Fibroblast of mammary gland (primary cell): ENCODE data around the gene YTHDC1.
"Not testable (repeated sequence)": the region's sequence is repeated elsewhere in the genome, so short reads cannot be mapped to it uniquely, and the experiment has no call there.

Experiments
- DNase-seq: peaks from one replicate; pipeline ENCODE4 v3.0.0-alpha.2; 2010; ENCODE audit warnings: low read depth
- H3K4me3 ChIP-seq: 2 replicates; pipeline ENCODE4 v1.5.1; 2011; ENCODE audit warnings: low read depth, mild to moderate bottlenecking, low read length, moderate library complexity; ENCODE audit not compliant: control insufficient read depth
- TF ChIP-seq, protein P1 (sequence below): conservative IDR thresholded peaks from 2 replicates; pipeline ENCODE4 v1.5.1; 2011; ENCODE audit warnings: low read depth, low read length, inconsistent platforms; ENCODE audit not compliant: control insufficient read depth, insufficient read depth

YTHDC1 gene

DNA sequence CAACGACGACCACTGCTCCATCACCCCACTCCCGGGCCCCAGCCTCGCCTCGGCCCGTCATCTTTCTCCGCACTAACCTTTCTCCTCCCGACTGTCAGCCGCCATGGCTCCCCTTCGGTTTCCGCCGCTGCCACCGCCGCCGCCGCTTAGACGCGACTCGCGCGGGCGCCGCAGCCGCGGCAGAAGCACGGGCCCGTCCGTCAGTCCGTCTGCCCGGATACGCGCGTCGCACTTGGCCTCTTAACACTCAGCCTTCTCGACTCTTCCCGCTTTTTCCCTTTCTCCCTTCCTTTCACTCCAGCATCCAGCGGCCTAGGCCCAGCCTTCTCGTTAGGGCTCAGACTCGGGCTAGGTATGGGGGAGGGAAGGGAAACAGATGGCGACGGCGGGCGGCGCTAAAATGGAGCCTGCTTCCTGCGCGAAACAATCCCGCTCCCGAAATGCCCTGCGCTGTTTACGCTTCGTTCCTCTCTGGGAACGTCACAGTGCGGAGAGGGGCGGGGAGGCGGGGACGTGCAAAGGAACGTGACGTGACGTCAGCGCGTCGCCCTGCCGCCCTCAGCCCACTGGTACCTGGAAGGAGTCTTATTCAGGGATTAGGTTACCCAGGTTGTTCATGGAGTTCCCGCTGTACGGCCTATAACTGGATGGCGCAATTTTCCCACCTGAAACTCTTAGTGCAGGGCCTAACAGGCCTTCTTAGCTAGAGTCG is at the start of gene YTHDC1:
TSS of gene YTHDC1 (minus strand) at position 442 of the 712 bp plus-strand sequence. CDS start at position 105, 337 bp downstream.
- peak within 1 kb of the TSS; percentile 78 for H3K4me3 ChIP-seq
- TF ChIP-seq, protein P1, sequence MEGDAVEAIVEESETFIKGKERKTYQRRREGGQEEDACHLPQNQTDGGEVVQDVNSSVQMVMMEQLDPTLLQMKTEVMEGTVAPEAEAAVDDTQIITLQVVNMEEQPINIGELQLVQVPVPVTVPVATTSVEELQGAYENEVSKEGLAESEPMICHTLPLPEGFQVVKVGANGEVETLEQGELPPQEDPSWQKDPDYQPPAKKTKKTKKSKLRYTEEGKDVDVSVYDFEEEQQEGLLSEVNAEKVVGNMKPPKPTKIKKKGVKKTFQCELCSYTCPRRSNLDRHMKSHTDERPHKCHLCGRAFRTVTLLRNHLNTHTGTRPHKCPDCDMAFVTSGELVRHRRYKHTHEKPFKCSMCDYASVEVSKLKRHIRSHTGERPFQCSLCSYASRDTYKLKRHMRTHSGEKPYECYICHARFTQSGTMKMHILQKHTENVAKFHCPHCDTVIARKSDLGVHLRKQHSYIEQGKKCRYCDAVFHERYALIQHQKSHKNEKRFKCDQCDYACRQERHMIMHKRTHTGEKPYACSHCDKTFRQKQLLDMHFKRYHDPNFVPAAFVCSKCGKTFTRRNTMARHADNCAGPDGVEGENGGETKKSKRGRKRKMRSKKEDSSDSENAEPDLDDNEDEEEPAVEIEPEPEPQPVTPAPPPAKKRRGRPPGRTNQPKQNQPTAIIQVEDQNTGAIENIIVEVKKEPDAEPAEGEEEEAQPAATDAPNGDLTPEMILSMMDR = no peak
- DNase-seq = peak; percentile 94

DNA sequence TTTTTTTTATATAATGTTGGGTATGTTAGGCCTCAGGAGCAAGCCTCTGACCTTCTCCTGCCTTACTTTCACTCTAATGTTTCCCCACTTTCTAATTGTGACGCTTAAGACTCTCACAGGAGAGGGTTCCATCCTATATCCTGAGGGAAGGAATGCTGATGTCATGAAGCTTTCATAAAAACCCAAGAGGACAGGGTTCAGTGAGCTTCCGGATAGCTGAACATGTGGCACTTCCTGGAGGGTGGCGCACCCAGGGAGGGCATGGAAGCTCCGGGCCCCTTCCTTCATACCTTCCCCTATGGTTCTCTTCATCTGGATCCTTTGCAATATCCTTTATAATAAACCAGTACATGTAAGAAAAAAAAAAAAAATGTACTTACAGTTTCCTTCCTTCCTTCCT is 49.4 kb upstream of the YTHDC1 start:
- TF ChIP-seq, protein P1 = no peak
- DNase-seq = no peak
- no peak overlapping the region for H3K4me3 ChIP-seq

DNA sequence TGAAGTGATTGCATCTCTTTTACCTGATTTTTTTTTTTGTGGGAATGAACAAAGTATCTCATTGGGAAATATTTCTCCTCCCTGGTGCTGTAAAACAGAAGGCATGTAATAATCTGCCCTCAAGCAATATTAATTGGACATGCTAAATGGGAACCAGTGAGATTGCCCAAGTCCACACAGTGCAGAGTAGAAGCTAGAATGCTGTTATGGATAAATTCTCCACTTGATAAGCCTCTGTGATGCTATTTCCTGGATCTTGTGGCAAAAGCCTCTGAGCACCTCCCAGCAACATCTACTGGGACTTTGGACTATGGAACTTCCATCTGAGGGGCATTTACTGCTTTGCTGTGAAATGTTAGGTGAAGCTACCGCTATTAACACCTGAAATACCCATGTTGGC is 46.9 kb upstream of the YTHDC1 start:
- TF ChIP-seq, protein P1 = no peak
- no peak overlapping the region for H3K4me3 ChIP-seq
- DNase-seq = no peak

DNA sequence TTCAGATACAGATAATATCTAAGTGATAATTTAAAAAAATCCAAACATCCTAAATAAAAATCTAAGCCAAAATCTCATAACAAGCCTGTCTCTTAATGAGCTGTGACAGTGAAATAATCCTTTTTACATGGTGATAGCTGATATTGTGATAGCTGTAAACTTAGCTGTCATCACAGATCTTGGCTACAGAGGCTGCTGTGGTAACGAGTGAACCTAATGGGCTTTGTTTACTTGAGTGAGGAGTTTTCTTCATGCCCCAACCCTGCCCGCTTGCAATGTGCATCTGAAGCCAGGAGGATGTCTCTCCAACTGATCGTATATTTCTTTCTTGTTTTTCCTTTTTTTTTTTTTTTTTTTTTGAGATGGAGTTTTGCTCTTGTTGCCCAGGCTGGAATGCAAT is 41.5 kb upstream of the YTHDC1 start:
- H3K4me3 ChIP-seq = no peak overlapping the region
- TF ChIP-seq, protein P1 = no peak
- no peak for DNase-seq

DNA sequence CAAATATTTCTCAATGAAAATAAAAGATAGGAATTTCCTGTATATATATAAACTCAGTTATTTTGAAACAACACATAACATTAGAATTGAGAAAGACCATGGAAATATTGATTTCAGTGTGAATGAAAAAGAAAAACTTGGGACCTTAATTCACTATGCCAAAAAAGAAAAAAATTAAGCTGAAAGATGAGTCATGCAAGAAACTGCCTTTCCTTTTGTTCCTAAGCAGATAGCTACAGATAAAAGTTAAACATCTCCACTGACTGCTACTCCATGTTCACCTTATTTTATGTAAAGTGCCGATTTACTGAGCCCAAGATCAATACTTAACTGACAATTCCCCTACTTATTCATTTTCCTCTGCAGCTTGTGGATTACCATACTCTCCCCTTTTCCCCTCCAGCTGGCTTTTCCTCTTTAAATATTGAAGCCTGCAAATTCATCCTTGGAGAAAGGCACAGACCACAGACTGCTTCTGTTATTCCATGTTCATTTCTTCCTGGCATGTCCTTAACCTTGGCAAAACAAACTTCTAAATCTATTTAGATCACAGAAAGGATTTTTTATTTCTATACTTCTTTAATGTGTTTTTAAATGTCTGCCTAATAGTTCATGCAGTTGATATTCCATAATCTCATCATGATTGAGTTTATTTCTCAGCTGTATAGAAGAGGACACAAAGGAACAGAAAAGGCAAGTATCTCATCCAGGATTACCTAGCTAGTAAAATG is 40.5 kb upstream of the YTHDC1 start:
- H3K4me3 ChIP-seq = no peak overlapping the region
- no peak for DNase-seq
- TF ChIP-seq, protein P1 = no peak

DNA sequence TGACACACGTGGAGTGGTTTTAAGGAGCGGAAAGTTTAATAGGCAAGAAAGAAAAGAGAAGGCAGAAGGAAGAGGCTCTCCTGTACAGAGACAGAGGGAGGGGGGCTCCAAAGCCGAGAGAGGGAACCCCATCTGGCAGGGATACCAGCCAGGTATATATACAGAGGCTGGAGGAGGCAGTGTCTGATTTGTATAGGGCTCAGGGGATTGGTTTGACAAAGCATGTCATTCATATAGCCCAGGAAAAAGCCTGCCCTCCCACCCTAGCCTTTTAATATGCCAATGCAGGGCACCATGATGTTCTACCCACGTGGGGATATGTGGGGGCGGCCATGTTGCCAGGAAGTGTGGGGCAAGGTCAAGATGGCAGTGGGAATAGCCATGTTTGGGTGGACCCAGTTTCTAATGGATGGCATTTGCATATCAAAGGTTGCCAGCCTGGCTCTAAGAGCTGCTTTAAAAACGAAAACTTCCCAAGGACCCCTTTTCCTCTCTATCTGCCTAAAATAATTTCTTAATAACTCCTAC is 39.6 kb upstream of the YTHDC1 start:
- not testable (repeated sequence) for H3K4me3 ChIP-seq, DNase-seq

DNA sequence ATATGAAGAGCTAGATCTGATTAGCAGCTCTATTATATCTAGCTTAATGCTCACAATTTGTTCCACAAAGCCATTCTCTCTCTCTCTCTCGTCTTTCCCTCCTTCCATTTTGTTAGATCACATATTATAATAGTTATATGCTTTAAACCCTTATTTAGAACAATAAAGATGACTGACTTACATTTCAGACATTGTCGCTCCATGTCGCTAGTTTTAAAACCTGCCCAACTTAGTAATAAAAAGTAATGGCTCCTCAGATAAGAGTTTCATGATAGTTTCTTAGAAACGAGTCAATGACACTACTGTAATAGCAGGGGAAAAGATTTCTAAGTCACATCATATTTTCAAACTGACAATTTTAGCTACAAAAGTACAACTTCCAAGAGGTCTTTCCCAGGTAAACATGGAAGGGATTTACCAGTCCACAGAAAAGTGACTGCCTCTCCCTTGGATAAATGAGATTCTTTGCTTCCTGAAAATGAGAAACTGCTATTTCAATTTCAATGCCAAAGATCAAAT is 38.5 kb upstream of the YTHDC1 start:
- no peak for DNase-seq
- TF ChIP-seq, protein P1 = no peak
- H3K4me3 ChIP-seq = no peak overlapping the region
